T-cell (primary cell): ENCODE data around the gene CHTF18. TPM values are rescaled to one million over a fixed set of nuclear protein-coding genes. Genes with fewer than 3 reads are reported as not detected.
"Not testable (repeated sequence)": the region's sequence is repeated elsewhere in the genome, so short reads cannot be mapped to it uniquely, and the experiment has no call there.

ENCODE experiments used
- ATAC-seq, 4 experiments: fragments of 200-7000 bp in 3 of 4; fragments of 150-1000 bp in 1 of 4; cut with Tn5 transposase; replicated peaks in 1 of 4; 1 replicate in 3 of 4; 2 replicates in 1 of 4; pipeline ENCODE4 v1.10.0; 2021; ENCODE audit warnings: moderate library complexity in 3 of 4, mild to moderate bottlenecking in 2 of 4, moderate number of reproducible peaks in 1 of 4
- CTCF ChIA-PET, 2 donors: fragments of 300-600 bp; sonication (Branson Sonifier 250); formaldehyde crosslinking; loops; one replicate each; lab custom pipeline; 2022; ENCODE audit warnings: antibody characterized with exemption in 2 of 2; lab: Charles Lee
- POLR2A ChIA-PET, 2 donors: fragments of 300-600 bp; sonication (Branson Sonifier 250); formaldehyde crosslinking; loops; one replicate each; lab custom pipeline; 2022; ENCODE audit warnings: antibody characterized with exemption in 2 of 2; lab: Charles Lee
- DNase-seq, 35 experiments: peaks; one replicate each; pipeline versions ENCODE4 v3.0.0 to v3.0.0-alpha.2; 2013 to 2023
- H3K27ac ChIP-seq: one replicate; pipeline ENCODE4 v1.5.1; 2013; ENCODE audit warnings: low read length
- H3K27me3 ChIP-seq, 2 experiments: replicated peaks in 1 of 2; 1 replicate in 1 of 2; 2 replicates in 1 of 2; pipeline versions ENCODE4 v1.6.1 to v1.7.0; 2013; ENCODE audit warnings: low read length in 1 of 2, mixed read lengths in 1 of 2; ENCODE audit not compliant: control insufficient read depth in 2 of 2, insufficient read depth in 2 of 2; ENCODE audit errors: extremely low read depth in 1 of 2
- H3K36me3 ChIP-seq, 2 donors: 1 replicate in 1 of 2; 2 replicates in 1 of 2; pipeline versions ENCODE4 v1.6.1 to v1.7.0; 2013; ENCODE audit warnings: low read length in 1 of 2; ENCODE audit not compliant: control insufficient read depth in 2 of 2, insufficient read depth in 1 of 2; ENCODE audit errors: extremely low read depth in 1 of 2
- H3K4me1 ChIP-seq, 2 experiments: 1 replicate in 1 of 2; 2 replicates in 1 of 2; pipeline versions ENCODE4 v1.6.1 to v1.7.0; 2013; ENCODE audit warnings: low read length in 2 of 2, mixed read lengths in 1 of 2; ENCODE audit not compliant: insufficient read depth in 2 of 2, control insufficient read depth in 1 of 2; ENCODE audit errors: extremely low read depth in 1 of 2
- H3K4me3 ChIP-seq, 2 donors: 1 replicate in 1 of 2; 2 replicates in 1 of 2; pipeline versions ENCODE4 v1.5.1 to v1.7.0; 2013; ENCODE audit warnings: mild to moderate bottlenecking in 2 of 2, low read length in 1 of 2, moderate library complexity in 1 of 2; ENCODE audit not compliant: control insufficient read depth in 1 of 2; ENCODE audit errors: extremely low read depth in 1 of 2
- H3K9me3 ChIP-seq: 2 replicates; pipeline ENCODE4 v1.7.0; 2013
- H3K27ac Mint-ChIP-seq, 2 donors: one replicate each; pipeline ENCODE4 v1.8.0; 2020 to 2021; ENCODE audit warnings: mild to moderate bottlenecking in 2 of 2, mixed read lengths in 2 of 2
- H3K27me3 Mint-ChIP-seq, 2 donors: one replicate each; pipeline ENCODE4 v1.8.0; 2021 to 2022; ENCODE audit warnings: mixed read lengths in 2 of 2
- H3K36me3 Mint-ChIP-seq: one replicate; pipeline ENCODE4 v1.8.0; 2021; ENCODE audit warnings: mixed read lengths
- H3K4me1 Mint-ChIP-seq, 3 donors: one replicate each; pipeline ENCODE4 v1.8.0; 2020 to 2022; ENCODE audit warnings: mixed read lengths in 3 of 3, mild to moderate bottlenecking in 1 of 3
- H3K4me3 Mint-ChIP-seq, 3 donors: one replicate each; pipeline ENCODE4 v1.8.0; 2020 to 2022; ENCODE audit warnings: mild to moderate bottlenecking in 3 of 3, mixed read lengths in 3 of 3, moderate library complexity in 3 of 3
- H3K9me3 Mint-ChIP-seq, 3 donors: one replicate each; pipeline ENCODE4 v1.8.0; 2020 to 2022; ENCODE audit warnings: mixed read lengths in 3 of 3
- WGBS: methylation state at CpG from one replicate; pipeline ENCODE4 v1.1.5; 2013; ENCODE audit warnings: missing lambda C conversion rate; ENCODE audit not compliant: insufficient coverage; 5-methylcytosine and 5-hydroxymethylcytosine counted together
- total RNA-seq, 35 experiments: library from RNA in 6 of 35; stranded (reverse) in 6 of 35; fragments of 120-200 nt in 1 of 35; gene quantifications; one replicate each; pipeline versions ENCODE4 v1.2.1 to v1.2.4 and lab custom pipeline; 2013 to 2026

Gene CHTF18
- total RNA-seq, 5 donors from 2014 or later (not counting 1 experiment from before 2014, with no cell fraction given): 29.6 to 73.2 (median 49.5) TPM

GRCh38 chr16:772959-773358 is 15.5 kb upstream of the CHTF18 start:
- Mint-ChIP-seq H3K27ac (no peak overlapping the region), H3K4me3 (no peak overlapping the region), H3K4me1 (no peaks in the 10 kb centered on the region), H3K36me3 (no peaks in the 10 kb centered on the region), H3K9me3 (no peaks in the 10 kb centered on the region), H3K27me3 (peaks cover 3 to 11% of the 10 kb centered on the region in 2 donors)
- 87% methylated on average over 17 of the region's 18 CpGs for WGBS
- H3K27ac ChIP-seq: no peak overlapping the region
- CTCF ChIA-PET: no interaction called here
- H3K9me3 ChIP-seq: no peaks in the 10 kb centered on the region
- no peaks in the 10 kb centered on the region for H3K4me1 ChIP-seq
- no peak for DNase-seq
- POLR2A ChIA-PET: no interaction called here
- H3K36me3 ChIP-seq: no peaks in the 10 kb centered on the region
- peaks cover 0 to 49% of the 10 kb centered on the region in 2 experiments for H3K27me3 ChIP-seq
- H3K4me3 ChIP-seq: no peak overlapping the region
- no peak for ATAC-seq

GRCh38 chr16:774086-775001 is 14.1 kb upstream of the CHTF18 start:
- ChIA-PET POLR2A (interaction anchor here in 1 of 2 donors (0.7 kb wide), 1 partner anchor 109 kb away, joined by 11 read pairs; no protein-coding TSS in a partner anchor), CTCF (no interaction called here)
- 89% methylated on average over 37 of the region's 46 CpGs for WGBS
- Histone ChIP-seq H3K27ac (no peak overlapping the region), H3K36me3 (no peaks in the 10 kb centered on the region), H3K4me3 (no peak overlapping the region), H3K4me1 (no peaks in the 10 kb centered on the region), H3K9me3 (no peaks in the 10 kb centered on the region), H3K27me3 (peaks cover 0 to 46% of the 10 kb centered on the region in 2 experiments)
- ATAC-seq: no peak
- Mint-ChIP-seq H3K27ac (no peak overlapping the region), H3K4me3 (no peak overlapping the region), H3K27me3 (peaks cover 3 to 11% of the 10 kb centered on the region in 2 donors), H3K4me1 (no peaks in the 10 kb centered on the region), H3K9me3 (no peaks in the 10 kb centered on the region), H3K36me3 (no peaks in the 10 kb centered on the region)
- DNase-seq: no peak

- 77% methylated on average over 28 of the region's 36 CpGs for WGBS
- ChIA-PET POLR2A (no interaction called here), CTCF (no interaction called here)
- no peak overlapping the region for H3K4me3 Mint-ChIP-seq
- Histone ChIP-seq H3K27ac (no peak overlapping the region), H3K27me3 (peaks cover 0 to 48% of the 10 kb centered on the region in 2 experiments), H3K36me3 (no peaks in the 10 kb centered on the region), H3K4me1 (no peaks in the 10 kb centered on the region), H3K4me3 (no peak overlapping the region), H3K9me3 (no peaks in the 10 kb centered on the region)
- H3K27ac Mint-ChIP-seq: no peak overlapping the region
- H3K4me1 Mint-ChIP-seq: no peaks in the 10 kb centered on the region
- DNase-seq: no peak
- peaks cover 3 to 11% of the 10 kb centered on the region in 2 donors for H3K27me3 Mint-ChIP-seq
- no peaks in the 10 kb centered on the region for H3K9me3 Mint-ChIP-seq
- no peak for ATAC-seq
- no peaks in the 10 kb centered on the region for H3K36me3 Mint-ChIP-seq
Measured at GRCh38 chr16:775236-775796, 13.1 kb upstream of the CHTF18 start.

- H3K27me3 Mint-ChIP-seq, H3K4me1 ChIP-seq, DNase-seq, H3K4me3 Mint-ChIP-seq, POLR2A ChIA-PET, H3K36me3 Mint-ChIP-seq, H3K9me3 ChIP-seq, H3K27ac Mint-ChIP-seq, H3K4me1 Mint-ChIP-seq, H3K27ac ChIP-seq, CTCF ChIA-PET, H3K9me3 Mint-ChIP-seq, H3K4me3 ChIP-seq, ATAC-seq, H3K36me3 ChIP-seq: not testable (repeated sequence)
- WGBS: 60% methylated on average over 1 of the region's 10 CpGs
- peaks cover 0 to 50% of the 10 kb centered on the region in 2 experiments for H3K27me3 ChIP-seq
Measured at GRCh38 chr16:776298-776697, 12.1 kb upstream of the CHTF18 start.

- ATAC-seq (no peak), DNase-seq (no peak)
- Histone ChIP-seq H3K4me3 (no peak overlapping the region), H3K36me3 (no peaks in the 10 kb centered on the region), H3K27me3 (peaks cover 0 to 56% of the 10 kb centered on the region in 2 experiments), H3K4me1 (no peaks in the 10 kb centered on the region), H3K27ac (no peak overlapping the region), H3K9me3 (no peaks in the 10 kb centered on the region)
- Mint-ChIP-seq H3K4me3 (no peak overlapping the region), H3K4me1 (no peaks in the 10 kb centered on the region), H3K9me3 (no peaks in the 10 kb centered on the region), H3K27ac (no peak overlapping the region), H3K36me3 (no peaks in the 10 kb centered on the region), H3K27me3 (peaks cover 7% of the 10 kb centered on the region in 2 donors)
- 87% methylated on average over 3 of the region's 9 CpGs for WGBS
- POLR2A ChIA-PET: no interaction called here
- CTCF ChIA-PET: no interaction called here
Measured at GRCh38 chr16:776824-777223, 11.6 kb upstream of the CHTF18 start.

- Mint-ChIP-seq H3K4me1 (no peaks in the 10 kb centered on the region), H3K4me3 (no peak overlapping the region), H3K27me3 (peaks cover 7% of the 10 kb centered on the region in 2 donors), H3K36me3 (no peaks in the 10 kb centered on the region), H3K27ac (peak overlapping the region in 1 of 2 donors; percentile 67), H3K9me3 (no peaks in the 10 kb centered on the region)
- no peak overlapping the region for H3K4me3 ChIP-seq
- no peaks in the 10 kb centered on the region for H3K36me3 ChIP-seq
- ChIA-PET CTCF (no interaction called here), POLR2A (no interaction called here)
- DNase-seq: no peak
- no peak for ATAC-seq
- no peaks in the 10 kb centered on the region for H3K4me1 ChIP-seq
- peaks cover 0 to 63% of the 10 kb centered on the region in 2 experiments for H3K27me3 ChIP-seq
- no peak overlapping the region for H3K27ac ChIP-seq
- no peaks in the 10 kb centered on the region for H3K9me3 ChIP-seq
- WGBS: 16% methylated on average over 7 of the region's 16 CpGs
Measured at GRCh38 chr16:777826-778225, 10.6 kb upstream of the CHTF18 start.
